Neutrophil (primary cell): ENCODE results near the gene SECTM1.
"Not testable (repeated sequence)": the region's sequence is repeated elsewhere in the genome, so short reads cannot be mapped to it uniquely, and the experiment has no call there.

ENCODE experiments used
- H3K27ac ChIP-seq: fragments of 200-600 bp; sonication (generic); 2 replicates; pipeline ENCODE4 v1.5.1; 2016; ENCODE audit warnings: mild to moderate bottlenecking, moderate library complexity
- H3K27me3 ChIP-seq: fragments of 200-600 bp; sonication (generic); 2 replicates; pipeline ENCODE4 v1.6.0; 2016; ENCODE audit warnings: mild to moderate bottlenecking
- H3K36me3 ChIP-seq: fragments of 200-600 bp; sonication (generic); 2 replicates; pipeline ENCODE4 v1.5.1; 2017
- H3K4me1 ChIP-seq, 2 experiments: fragments of 200-600 bp in 1 of 2; sonication (generic) in 1 of 2; 1 replicate in 1 of 2; 2 replicates in 1 of 2; pipeline versions ENCODE4 v1.5.1 to v1.6.1; 2013 to 2016; ENCODE audit warnings: low read depth in 1 of 2, low read length in 1 of 2, mild to moderate bottlenecking in 1 of 2, moderate library complexity in 1 of 2; ENCODE audit not compliant: control insufficient read depth in 1 of 2, insufficient read depth in 1 of 2
- H3K4me3 ChIP-seq, 2 experiments: fragments of 200-600 bp in 1 of 2; sonication (generic) in 1 of 2; 1 replicate in 1 of 2; 2 replicates in 1 of 2; pipeline ENCODE4 v1.5.1; 2013 to 2016; ENCODE audit warnings: low read depth in 1 of 2, low read length in 1 of 2, mild to moderate bottlenecking in 1 of 2, moderate library complexity in 1 of 2
- H3K9me3 ChIP-seq: fragments of 200-600 bp; sonication (generic); 2 replicates; pipeline ENCODE4 v1.5.1; 2016
- TF ChIP-seq, protein P1 (sequence below): fragments of 200-600 bp; sonication (generic); IDR thresholded peaks from 2 replicates; pipeline ENCODE4 v1.5.1; 2016; ENCODE audit warnings: antibody characterized with exemption

SECTM1 gene

DNA sequence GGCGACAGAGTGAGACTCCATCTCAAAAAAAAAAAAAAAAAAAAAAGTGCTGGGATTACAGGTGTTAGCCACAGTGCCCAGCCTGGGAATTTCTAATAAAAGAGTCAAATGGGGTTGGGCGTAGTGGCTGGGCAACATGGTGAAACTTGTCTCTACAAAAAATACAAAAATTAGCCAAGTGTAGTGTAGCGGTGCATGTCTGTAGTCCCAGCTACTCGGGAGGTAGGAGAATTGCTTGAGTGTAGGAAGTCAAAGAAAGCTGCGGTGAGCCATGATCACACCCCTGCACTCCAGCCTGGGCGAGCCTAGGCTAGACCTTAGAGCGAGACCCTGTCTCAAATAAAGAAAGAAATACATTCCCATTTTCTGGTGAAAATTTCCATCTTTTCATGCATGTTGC is 35.6 kb upstream of the SECTM1 start:
- Histone ChIP-seq H3K27ac (no peak overlapping the region), H3K4me3 (no peak overlapping the region), H3K9me3 (no peaks in the 10 kb centered on the region), H3K4me1 (peaks cover 3 to 4% of the 10 kb centered on the region in 2 experiments), H3K36me3 (no peaks in the 10 kb centered on the region), H3K27me3 (peaks cover 90% of the 10 kb centered on the region)
- TF ChIP-seq, protein P1, sequence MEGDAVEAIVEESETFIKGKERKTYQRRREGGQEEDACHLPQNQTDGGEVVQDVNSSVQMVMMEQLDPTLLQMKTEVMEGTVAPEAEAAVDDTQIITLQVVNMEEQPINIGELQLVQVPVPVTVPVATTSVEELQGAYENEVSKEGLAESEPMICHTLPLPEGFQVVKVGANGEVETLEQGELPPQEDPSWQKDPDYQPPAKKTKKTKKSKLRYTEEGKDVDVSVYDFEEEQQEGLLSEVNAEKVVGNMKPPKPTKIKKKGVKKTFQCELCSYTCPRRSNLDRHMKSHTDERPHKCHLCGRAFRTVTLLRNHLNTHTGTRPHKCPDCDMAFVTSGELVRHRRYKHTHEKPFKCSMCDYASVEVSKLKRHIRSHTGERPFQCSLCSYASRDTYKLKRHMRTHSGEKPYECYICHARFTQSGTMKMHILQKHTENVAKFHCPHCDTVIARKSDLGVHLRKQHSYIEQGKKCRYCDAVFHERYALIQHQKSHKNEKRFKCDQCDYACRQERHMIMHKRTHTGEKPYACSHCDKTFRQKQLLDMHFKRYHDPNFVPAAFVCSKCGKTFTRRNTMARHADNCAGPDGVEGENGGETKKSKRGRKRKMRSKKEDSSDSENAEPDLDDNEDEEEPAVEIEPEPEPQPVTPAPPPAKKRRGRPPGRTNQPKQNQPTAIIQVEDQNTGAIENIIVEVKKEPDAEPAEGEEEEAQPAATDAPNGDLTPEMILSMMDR: no peak

DNA sequence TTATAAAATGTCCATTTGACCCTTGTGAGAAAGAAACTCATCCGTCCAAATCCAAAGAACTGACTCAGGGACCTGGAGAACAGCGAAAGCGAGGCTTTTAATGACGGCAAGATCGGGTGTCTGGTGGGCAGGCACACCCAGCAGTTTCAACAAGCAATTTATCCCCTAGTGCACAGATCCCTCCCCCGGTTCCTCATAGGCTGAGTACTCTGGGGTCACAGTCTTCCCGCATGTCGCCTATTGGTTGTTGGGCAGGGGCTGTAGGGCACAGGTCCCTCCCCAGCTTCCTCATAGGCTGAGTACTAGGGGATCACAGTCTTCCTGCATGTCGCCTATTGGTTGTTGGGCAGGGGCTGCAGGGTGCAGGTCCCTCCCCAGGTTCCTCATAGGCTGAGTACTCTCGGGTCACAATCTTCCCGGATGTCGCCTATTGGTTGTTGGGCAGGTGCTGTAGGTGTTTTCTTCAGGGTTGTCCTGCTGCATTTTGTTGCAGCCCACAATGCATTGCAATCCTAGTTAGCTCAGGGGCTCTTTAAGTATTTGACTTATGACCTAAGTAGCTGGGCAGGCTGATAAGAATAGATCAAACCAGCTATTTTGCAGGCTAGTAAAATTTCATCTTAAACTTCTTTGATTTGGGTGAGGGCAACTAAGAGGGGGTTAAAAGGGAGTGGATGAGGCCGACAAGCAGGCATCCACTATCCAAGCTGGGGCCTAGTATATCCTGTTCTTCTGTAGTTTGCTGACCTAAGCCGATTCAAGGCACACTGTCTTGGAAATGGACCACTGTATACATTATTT is 34.4 kb upstream of the SECTM1 start:
- Histone ChIP-seq H3K4me1 (peaks cover 3 to 4% of the 10 kb centered on the region in 2 experiments), H3K27ac (no peak overlapping the region), H3K4me3 (no peak overlapping the region), H3K9me3 (no peaks in the 10 kb centered on the region), H3K36me3 (no peaks in the 10 kb centered on the region), H3K27me3 (peaks cover 77% of the 10 kb centered on the region)
- TF ChIP-seq, protein P1: no peak

DNA sequence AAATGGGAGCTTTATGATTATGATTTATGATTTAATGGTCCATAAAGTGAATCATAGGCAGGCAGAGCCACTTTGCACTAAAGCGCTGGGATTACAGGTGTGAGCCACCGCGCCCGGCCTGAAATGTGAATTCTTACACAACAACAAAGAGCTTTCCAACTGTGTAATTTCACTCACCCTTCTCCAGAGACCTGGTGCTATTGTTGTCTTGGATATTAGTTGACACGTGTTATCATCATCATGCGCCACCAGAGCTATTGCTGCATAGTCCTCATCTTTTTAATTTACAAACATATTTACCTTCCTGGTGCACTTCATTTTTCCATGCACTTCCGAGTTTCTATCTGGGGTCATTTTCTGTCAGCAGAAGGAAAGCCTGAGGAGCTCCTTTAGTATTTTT is 33.2 kb upstream of the SECTM1 start:
- Histone ChIP-seq H3K36me3 (no peaks in the 10 kb centered on the region), H3K27ac (no peak overlapping the region), H3K4me3 (no peak overlapping the region), H3K4me1 (peaks cover 3 to 4% of the 10 kb centered on the region in 2 experiments), H3K27me3 (peaks cover 65% of the 10 kb centered on the region), H3K9me3 (no peaks in the 10 kb centered on the region)
- TF ChIP-seq, protein P1: no peak

DNA sequence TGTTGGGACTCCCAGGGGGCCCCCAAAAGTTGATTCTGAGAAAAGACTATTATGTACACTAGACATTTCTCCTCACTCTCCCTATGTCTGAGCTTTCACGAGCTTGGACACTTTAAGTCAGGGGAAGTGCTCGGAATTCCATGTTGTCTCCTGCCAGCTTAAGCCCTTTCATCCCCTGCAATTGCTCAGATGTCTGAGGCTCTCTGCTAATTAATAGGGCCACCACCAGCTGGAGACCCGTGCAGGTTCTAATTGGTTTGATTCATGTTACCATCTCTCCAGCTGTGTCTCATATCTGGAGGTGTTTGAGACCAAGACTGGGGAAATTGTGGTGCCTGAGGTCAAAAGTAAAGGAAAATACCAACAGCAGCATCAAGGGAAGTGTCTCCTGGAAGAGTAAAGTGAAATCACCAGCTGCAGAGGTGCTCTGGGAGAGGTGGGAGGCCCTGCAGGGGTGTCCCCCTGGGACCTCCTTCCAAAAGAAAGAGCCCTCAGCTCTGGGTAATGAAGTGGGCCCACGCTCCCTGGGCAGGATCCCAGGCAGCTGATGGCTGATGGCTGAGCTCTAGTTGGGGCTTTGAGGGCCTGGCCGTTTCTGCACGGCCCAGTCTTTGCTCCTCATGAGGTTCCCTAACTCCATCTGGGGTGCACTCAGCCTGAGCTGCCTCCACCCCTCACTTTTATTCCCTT is 32.2 kb upstream of the SECTM1 start:
- Histone ChIP-seq H3K9me3 (no peaks in the 10 kb centered on the region), H3K4me1 (peaks cover 3 to 4% of the 10 kb centered on the region in 2 experiments), H3K36me3 (no peaks in the 10 kb centered on the region), H3K27ac (no peak overlapping the region), H3K27me3 (peaks cover 55% of the 10 kb centered on the region), H3K4me3 (no peak overlapping the region)
- TF ChIP-seq, protein P1: no peak

DNA sequence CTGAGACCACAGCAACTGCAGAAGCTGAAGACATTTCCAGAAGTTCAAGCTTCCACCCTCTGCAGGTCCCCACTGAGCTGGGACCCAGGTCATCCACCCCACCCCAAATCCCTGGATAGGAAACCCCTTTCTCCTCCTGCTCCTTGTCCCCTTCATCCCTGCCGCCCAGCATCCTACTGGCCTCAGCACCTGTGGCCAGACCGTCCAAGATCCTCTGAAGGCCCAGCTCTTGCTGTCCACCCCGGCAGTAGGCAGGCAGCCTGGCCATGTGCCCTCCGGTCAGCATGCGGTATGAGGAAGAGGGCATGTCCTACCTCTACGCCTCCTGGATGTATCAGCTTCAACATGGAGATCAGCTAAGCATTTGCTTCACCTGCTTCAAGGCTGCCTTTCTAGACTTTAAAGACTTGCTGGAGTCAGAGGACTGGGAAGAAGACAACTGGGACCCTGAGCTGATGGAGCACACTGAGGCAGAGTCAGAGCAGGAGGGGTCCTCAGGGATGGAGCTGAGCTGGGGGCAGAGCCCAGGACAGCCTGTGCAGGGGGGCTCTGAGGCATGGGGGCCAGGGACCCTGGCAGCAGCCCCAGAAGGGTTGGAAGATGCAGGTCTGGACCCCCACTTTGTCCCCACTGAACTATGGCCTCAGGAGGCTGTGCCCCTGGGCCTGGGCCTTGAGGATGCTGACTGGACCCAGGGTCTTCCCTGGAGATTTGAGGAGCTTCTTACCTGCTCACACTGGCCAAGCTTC is 28.5 kb upstream of the SECTM1 start:
- no peaks in the 10 kb centered on the region for H3K36me3 ChIP-seq
- TF ChIP-seq, protein P1: no peak

DNA sequence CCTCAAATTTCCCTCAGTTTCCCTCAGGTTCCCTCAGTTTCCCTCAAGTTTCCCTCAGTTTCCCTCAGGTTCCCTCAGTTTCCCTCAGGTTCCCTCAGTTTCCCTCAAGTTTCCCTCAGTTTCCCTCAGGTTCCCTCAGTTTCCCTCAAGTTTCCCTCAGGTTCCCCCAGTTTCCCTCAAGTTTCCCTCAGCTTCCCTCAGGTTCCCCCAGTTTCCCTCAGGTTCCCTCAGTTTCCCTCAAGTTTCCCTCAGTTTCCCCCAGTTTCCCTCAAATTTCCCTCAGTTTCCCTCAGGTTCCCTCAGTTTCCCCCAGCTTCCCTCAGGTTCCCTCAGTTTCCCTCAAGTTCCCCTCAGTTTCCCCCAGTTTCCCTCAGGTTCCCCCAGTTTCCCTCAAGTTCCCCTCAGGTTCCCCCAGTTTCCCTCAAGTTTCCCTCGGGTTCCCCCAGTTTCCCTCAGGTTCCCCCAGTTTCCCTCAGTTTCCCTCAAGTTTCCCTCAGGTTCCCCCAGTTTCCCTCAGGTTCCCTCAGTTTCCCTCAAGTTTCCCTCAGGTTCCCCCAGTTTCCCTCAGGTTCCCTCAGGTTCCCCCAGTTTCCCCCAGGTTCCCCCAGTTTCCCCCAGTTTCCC is 26.0 kb upstream of the SECTM1 start:
- H3K4me3 ChIP-seq, H3K9me3 ChIP-seq, H3K27ac ChIP-seq, H3K4me1 ChIP-seq, H3K36me3 ChIP-seq: not testable (repeated sequence)
- H3K27me3 ChIP-seq: peaks cover 47% of the 10 kb centered on the region

More for the DNA sequence above, 28.5 kb upstream of the SECTM1 start:
- H3K27ac ChIP-seq: no peak overlapping the region
- H3K4me1 ChIP-seq: no peaks in the 10 kb centered on the region
- H3K9me3 ChIP-seq: no peaks in the 10 kb centered on the region
- H3K4me3 ChIP-seq: no peak overlapping the region
- H3K27me3 ChIP-seq: peaks cover 42% of the 10 kb centered on the region
